OCI-LY1 (cell line): ENCODE measurements around the gene TLE3.

ENCODE experiments used
- CTCF ChIP-seq: fragments of 200-600 bp; sonication (generic), shearing (Covaris generic); IDR thresholded peaks from 2 replicates; pipeline ENCODE4 v1.5.1; 2017; ENCODE audit warnings: mild to moderate bottlenecking, antibody characterized with exemption, low read length, moderate library complexity, mixed read lengths
- EZH2 ChIP-seq: fragments of 200-600 bp; sonication (generic), shearing (Covaris generic); IDR thresholded peaks from 2 replicates; pipeline ENCODE4 v1.8.0; 2017; ENCODE audit warnings: borderline replicate concordance, mixed run types, mild to moderate bottlenecking, antibody characterized with exemption, low read length, moderate library complexity, mixed read lengths

GRCh38 chr15:70062321-70062956, 35.3 kb downstream of the TLE3 start:
- TF ChIP-seq CTCF (no peak), EZH2 (no peak)
